Peyer's patch (tissue), 4 donors: ENCODE data around the gene RILPL1. TPM values are rescaled to one million over a fixed set of nuclear protein-coding genes. Genes with fewer than 3 reads are reported as not detected.
"Not testable (repeated sequence)": the region's sequence is repeated elsewhere in the genome, so short reads cannot be mapped to it uniquely, and the experiment has no call there.

ENCODE experiments used
- DNase-seq, 3 donors: peaks; one replicate each; pipeline ENCODE4 v3.0.0-alpha.2; 2017 to 2019
- H3K27ac ChIP-seq, 4 donors: fragments of 200-600 bp; sonication (generic); one replicate each; pipeline ENCODE4 v1.5.1; 2016 to 2019
- H3K27me3 ChIP-seq, 2 donors: fragments of 200-600 bp; sonication (generic); one replicate each; pipeline ENCODE4 v1.5.1; 2019
- H3K36me3 ChIP-seq, 3 donors: fragments of 200-600 bp; sonication (generic); one replicate each; pipeline ENCODE4 v1.5.1; 2016 to 2019
- H3K4me1 ChIP-seq, 4 donors: fragments of 200-600 bp; sonication (generic); one replicate each; pipeline ENCODE4 v1.5.1; 2016 to 2019
- H3K4me3 ChIP-seq, 4 donors: fragments of 200-600 bp; sonication (generic); 1 replicate in 3 of 4; 2 replicates in 1 of 4; pipeline ENCODE4 v1.5.1; 2016 to 2019; ENCODE audit warnings: mild to moderate bottlenecking in 1 of 4
- H3K9me3 ChIP-seq, 4 donors: fragments of 200-600 bp; sonication (generic); one replicate each; pipeline ENCODE4 v1.5.1; 2016 to 2019; ENCODE audit warnings: mild to moderate bottlenecking in 1 of 4
- CTCF ChIP-seq, 6 experiments: fragments of 450-650 bp in 4 of 6; fragments of 200-600 bp in 2 of 6; sonication (generic) in 1 of 6; IDR thresholded peaks; one replicate each; pipeline ENCODE4 v1.5.1; 2017 to 2019; ENCODE audit warnings: antibody characterized with exemption in 6 of 6, mild to moderate bottlenecking in 3 of 6, moderate library complexity in 1 of 6
- POLR2A ChIP-seq, 2 donors: fragments of 450-650 bp; IDR thresholded peaks; one replicate each; pipeline ENCODE4 v1.5.1; 2017; ENCODE audit warnings: antibody characterized with exemption in 2 of 2, mild to moderate bottlenecking in 2 of 2, moderate library complexity in 2 of 2
- total RNA-seq, 4 donors: library from RNA; depleted of rRNA; stranded (reverse); fragments of >200 nt; gene quantifications; one replicate each; pipeline ENCODE4 v1.1.0, GENCODE V29; 2016

Gene RILPL1
- total RNA-seq = 10 to 100 TPM in 1 of 4 donors, 1 to 10 TPM in 3; 1.4 to 29.7 (median 4.6) TPM

GRCh38 chr12:123533672-123534643 is at the start of gene RILPL1:
Gene RILPL1, minus strand, starts transcription at chr12:123533719. Its CDS starts 237 bp downstream, at chr12:123533482.
- no peaks in the 10 kb centered on the region for H3K9me3 ChIP-seq
- DNase-seq = peak; percentile 45 to 66 (median 64)

DNA sequence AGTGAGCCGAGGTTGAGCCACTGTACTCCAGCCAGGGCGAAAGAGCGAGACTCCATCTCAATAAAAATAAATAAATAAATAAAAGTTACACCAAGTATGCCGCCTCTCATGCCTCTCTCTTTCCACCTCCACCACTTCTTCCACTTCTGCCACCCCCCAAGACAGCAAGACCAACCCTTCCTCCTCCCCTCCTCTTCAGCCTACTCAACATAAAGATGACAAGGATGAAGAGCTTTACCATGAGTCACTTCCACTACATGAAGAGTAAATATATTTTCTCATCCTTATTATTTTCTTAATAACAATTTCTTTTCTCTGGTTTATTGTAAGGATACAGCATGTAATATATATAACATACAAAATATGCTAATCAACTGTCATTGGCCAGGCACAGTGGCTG is 47.3 kb upstream of the RILPL1 start:
- Histone ChIP-seq H3K27ac (no peak overlapping the region), H3K9me3 (no peaks in the 10 kb centered on the region), H3K27me3 (no peaks in the 10 kb centered on the region), H3K36me3 (no peaks in the 10 kb centered on the region), H3K4me1 (peaks cover 0 to 24% (median 11%) of the 10 kb centered on the region in 4 donors), H3K4me3 (no peak overlapping the region)
- no peak for DNase-seq
- TF ChIP-seq POLR2A (IDR thresholded peaks at IDR 0.05) = no peak
- TF ChIP-seq CTCF (IDR thresholded peaks at IDR 0.05) = no peak

More at GRCh38 chr12:123533672-123534643, at the start of gene RILPL1:
- Histone ChIP-seq H3K27ac (peak within 1 kb of the TSS; percentile 41 to 86 (median 82)), H3K4me1 (peaks cover 0 to 21% (median 12%) of the 10 kb centered on the region in 4 donors), H3K4me3 (peak within 1 kb of the TSS; percentile 77 to 94 (median 82)), H3K27me3 (no peaks in the 10 kb centered on the region), H3K36me3 (no peaks in the 10 kb centered on the region)
- peak in 3 of 6 experiments; percentile 22 to 25 (median 25) for TF ChIP-seq CTCF (IDR thresholded peaks at IDR 0.05)
- TF ChIP-seq POLR2A (IDR thresholded peaks at IDR 0.05) = no peak

- not testable (repeated sequence) for H3K36me3 ChIP-seq, H3K27ac ChIP-seq, DNase-seq, H3K27me3 ChIP-seq, H3K9me3 ChIP-seq, H3K4me3 ChIP-seq
- H3K4me1 ChIP-seq = peaks cover 0 to 16% (median 8%) of the 10 kb centered on the region in 4 donors
Observed at GRCh38 chr12:123578829-123579228, 45.3 kb upstream of the RILPL1 start.

- Histone ChIP-seq H3K27me3 (no peaks in the 10 kb centered on the region), H3K4me1 (peaks cover 0 to 15% (median 7%) of the 10 kb centered on the region in 4 donors), H3K27ac (no peak overlapping the region), H3K4me3 (no peak overlapping the region), H3K9me3 (no peaks in the 10 kb centered on the region), H3K36me3 (no peaks in the 10 kb centered on the region)
- TF ChIP-seq CTCF (IDR thresholded peaks at IDR 0.05) (no peak), POLR2A (IDR thresholded peaks at IDR 0.05) (no peak)
- no peak for DNase-seq
Observed at GRCh38 chr12:123578243-123578642, 44.7 kb upstream of the RILPL1 start.

- H3K27me3 ChIP-seq = no peaks in the 10 kb centered on the region
- no peak for TF ChIP-seq POLR2A (IDR thresholded peaks at IDR 0.05)
- no peaks in the 10 kb centered on the region for H3K9me3 ChIP-seq
- no peak for DNase-seq
- no peaks in the 10 kb centered on the region for H3K4me1 ChIP-seq
- no peak overlapping the region for H3K4me3 ChIP-seq
- H3K27ac ChIP-seq = no peak overlapping the region
- H3K36me3 ChIP-seq = no peaks in the 10 kb centered on the region
Observed at GRCh38 chr12:123576611-123577010, 43.1 kb upstream of the RILPL1 start.

DNA sequence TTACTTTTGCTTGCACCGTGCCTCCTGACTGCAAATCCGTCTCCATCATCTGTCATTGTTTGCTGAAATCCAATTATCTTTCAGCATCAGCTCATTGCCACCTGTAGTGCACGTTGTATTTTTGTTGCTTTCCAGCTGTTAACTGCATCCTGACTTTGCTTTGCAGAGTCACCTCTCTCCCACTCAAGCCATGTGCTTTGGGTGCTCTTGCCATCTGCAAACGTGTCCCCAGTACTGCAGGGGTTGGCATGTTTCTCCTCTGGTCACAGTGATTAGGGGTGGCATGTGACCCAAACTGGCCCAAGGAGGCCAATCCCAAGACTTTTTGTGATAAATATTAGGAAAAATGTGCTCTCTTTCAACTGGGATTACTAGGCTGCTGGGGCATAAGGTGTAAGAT is 40.4 kb upstream of the RILPL1 start:
- Histone ChIP-seq H3K4me3 (no peak overlapping the region), H3K27me3 (no peaks in the 10 kb centered on the region), H3K9me3 (no peaks in the 10 kb centered on the region), H3K27ac (no peak overlapping the region), H3K4me1 (no peaks in the 10 kb centered on the region), H3K36me3 (no peaks in the 10 kb centered on the region)
- peak in 1 of 3 donors; percentile 5 for DNase-seq
- TF ChIP-seq POLR2A (IDR thresholded peaks at IDR 0.05) (no peak), CTCF (IDR thresholded peaks at IDR 0.05) (no peak)
